Activated naive CD4-positive, alpha-beta T cell treated with Interleukin-2 at 50 U/mL for 16 hours (primary cell): Measurements from ENCODE around the gene NFIB.

Experiments
- DNase-seq: peaks from one replicate; pipeline ENCODE4 v3.0.0-alpha.2; 2020

The NFIB gene

GRCh38 chr9:14139287-14139686 is 174.7 kb downstream of the NFIB start:
- no peak for DNase-seq

GRCh38 chr9:14136646-14137370 is 177.1 kb downstream of the NFIB start:
- no peak for DNase-seq

- no peak for DNase-seq
Observed at GRCh38 chr9:14136047-14136635, 177.8 kb downstream of the NFIB start.

- no peak for DNase-seq
Observed at GRCh38 chr9:14135421-14135820, 178.5 kb downstream of the NFIB start.

- DNase-seq: no peak
Observed at GRCh38 chr9:14133394-14133793, 180.5 kb downstream of the NFIB start.

- DNase-seq: no peak
Observed at GRCh38 chr9:14132775-14133174, 181.2 kb downstream of the NFIB start.

- no peak for DNase-seq
Observed at GRCh38 chr9:14131356-14132088, 182.4 kb downstream of the NFIB start.

GRCh38 chr9:14127656-14128055 is 186.3 kb downstream of the NFIB start:
- no peak for DNase-seq

GRCh38 chr9:14119694-14120514 is 194.0 kb downstream of the NFIB start:
- DNase-seq: no peak

GRCh38 chr9:14112226-14112625 is 201.7 kb downstream of the NFIB start:
- no peak for DNase-seq

- DNase-seq: no peak
Observed at GRCh38 chr9:14111696-14112095, 202.2 kb downstream of the NFIB start.

GRCh38 chr9:14107977-14108376 is 206.0 kb downstream of the NFIB start:
- DNase-seq: no peak

GRCh38 chr9:14107495-14107894 is 206.4 kb downstream of the NFIB start:
- DNase-seq: no peak

- no peak for DNase-seq
Observed at GRCh38 chr9:14106699-14107098, 207.2 kb downstream of the NFIB start.

- DNase-seq: no peak
Observed at GRCh38 chr9:14104496-14104895, 209.4 kb downstream of the NFIB start.

GRCh38 chr9:14103115-14103514 is 210.8 kb downstream of the NFIB start:
- DNase-seq: no peak

- no peak for DNase-seq
Observed at GRCh38 chr9:14099737-14100136, 214.2 kb downstream of the NFIB start.

GRCh38 chr9:14098486-14099180 is 215.3 kb downstream of the NFIB start:
- DNase-seq: no peak

- no peak for DNase-seq
Observed at GRCh38 chr9:14097666-14098415, 216.1 kb downstream of the NFIB start.

GRCh38 chr9:14097215-14097614 is 216.7 kb downstream of the NFIB start:
- no peak for DNase-seq

- DNase-seq: no peak
Observed at GRCh38 chr9:14096258-14096922, 217.6 kb downstream of the NFIB start.
